ENCODE results near the gene RHOD.

GRCh38 chr11:67066333-67066709 lies 9.7 kb downstream of the RHOD start:
- TF ChIP-seq POLR2A (IDR thresholded peaks at IDR 0.05) (no peak), CTCF (IDR thresholded peaks at IDR 0.05) (no peak)
